ENCODE data around the gene PCIF1.

PCIF1 gene

DNA sequence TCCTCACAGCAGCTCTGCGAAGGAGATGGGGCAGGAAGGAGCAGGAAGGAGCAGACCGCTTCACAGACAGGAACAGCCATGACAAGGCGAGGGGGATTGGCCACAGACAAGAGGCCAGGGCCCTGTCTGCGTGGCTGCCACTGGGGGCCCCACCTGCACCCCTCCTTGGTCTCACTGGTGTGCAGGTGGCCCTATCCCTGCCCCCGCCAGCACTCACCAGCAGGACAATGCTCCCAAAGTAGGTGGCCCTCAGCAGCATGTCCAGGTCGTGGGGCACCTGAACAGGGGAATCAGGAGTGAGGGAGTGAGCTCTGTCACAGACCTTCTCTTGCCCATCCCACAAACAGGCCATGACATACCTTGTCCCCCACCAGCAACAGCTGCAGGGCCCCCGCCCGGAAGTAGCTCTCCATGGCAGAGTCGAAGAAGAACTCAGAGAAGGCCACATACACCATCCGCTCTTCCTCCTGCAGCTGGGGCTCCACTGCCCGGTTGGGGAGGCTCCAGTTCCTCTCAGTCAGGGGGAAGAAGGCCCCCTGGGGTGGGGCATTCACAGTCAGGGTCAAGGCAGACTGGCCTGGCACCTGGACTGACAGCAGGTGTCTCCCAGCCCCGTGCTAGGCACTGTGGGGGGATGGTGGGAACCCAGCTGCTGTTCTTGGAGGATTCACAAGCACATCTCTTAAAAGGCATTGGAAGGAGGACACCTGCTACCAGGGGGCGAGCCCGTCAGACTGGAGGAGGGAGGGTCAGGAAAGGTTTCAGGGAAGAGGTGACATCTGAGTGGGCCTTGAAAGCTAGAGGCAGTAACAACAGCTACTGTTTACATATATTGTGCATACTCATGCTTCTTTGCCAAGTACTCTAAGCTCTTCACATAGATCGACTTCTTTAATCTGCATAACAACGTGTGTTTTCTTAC is 29.6 kb upstream of the PCIF1 start:
- no peak for DNase-seq (ENCODE audit: low spot score)

DNA sequence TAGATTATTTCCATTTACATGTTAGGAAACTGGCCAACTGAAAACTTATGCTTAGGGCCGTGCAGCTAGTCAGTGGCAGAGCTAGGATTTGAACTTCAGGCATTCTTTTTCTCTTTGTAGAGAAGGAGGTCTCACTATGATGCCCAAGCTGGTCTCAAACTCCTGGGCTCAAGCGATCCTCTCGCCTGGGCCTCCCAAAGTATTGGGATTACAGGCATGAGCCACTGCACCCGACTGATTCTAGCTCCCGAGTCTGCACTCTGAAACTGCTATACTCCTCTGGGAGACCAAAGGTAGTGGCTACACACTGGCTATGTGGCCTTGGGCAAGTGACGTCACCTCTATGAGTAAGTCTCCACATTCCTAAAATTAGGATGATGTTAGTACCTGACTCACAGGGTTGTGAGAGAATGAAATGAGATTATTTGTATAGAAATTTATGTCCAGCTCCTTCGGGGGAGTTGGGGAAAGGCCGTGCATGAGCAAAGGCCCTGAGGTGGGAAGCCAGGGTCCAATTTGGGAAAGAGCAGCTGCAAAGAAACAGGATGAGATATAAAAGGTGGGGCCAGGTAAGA is 28.9 kb upstream of the PCIF1 start:
- no peak for DNase-seq (ENCODE audit: low spot score)

DNA sequence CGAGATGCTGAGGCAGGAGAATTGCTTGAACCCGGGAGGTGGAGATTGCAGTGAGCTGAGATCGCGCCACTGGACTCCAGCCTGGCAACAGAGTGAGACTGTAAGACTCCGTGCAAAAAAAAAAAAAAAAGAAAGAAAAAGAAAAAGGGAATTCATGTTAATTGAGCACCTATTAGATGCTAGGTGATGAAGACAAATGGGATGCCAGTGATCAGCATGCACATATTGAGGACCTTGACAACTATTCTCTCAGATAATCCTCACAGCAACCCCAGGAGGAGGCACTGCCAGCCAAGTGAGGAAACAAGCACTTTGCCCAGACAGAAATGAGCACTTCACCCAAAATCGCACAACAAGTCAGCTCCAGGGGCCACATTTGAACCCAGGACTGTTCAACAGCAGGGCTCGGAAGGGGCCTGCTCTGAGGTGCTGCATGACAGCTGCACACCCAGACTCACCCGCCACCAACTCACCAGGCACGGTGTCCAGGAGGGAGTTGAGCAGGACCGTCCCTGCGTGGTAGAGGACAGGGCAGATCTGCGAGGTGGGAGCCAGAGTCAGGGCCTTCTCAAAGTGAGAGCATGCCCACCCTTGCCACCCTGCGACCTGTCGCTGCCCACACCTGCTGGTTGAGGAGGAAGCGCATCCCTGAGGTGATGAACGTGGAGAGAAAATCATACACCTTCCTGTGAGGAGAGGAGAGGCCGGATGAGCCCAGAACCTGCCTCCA is 27.1 kb upstream of the PCIF1 start:
- DNase-seq (ENCODE audit: low spot score), result no peak

DNA sequence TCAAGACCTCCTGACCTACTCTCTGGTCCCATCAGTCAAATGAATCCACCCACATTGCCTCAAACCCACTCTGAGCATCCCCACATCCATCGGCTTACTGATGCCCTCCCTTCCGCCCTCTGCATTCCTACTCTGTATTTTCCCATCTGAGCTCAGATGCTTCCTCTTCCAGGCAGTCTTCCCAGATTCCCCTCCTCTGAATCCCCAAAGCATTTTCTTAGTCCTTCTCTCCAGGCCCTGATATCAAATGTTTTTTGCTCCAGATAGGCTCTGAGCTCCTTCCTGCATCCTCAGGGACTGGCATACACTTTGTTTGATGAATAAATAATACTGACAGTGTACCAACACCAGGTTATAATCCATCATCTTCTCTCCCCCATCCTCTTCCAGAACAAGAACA is 26.4 kb upstream of the PCIF1 start:
- no peak for DNase-seq (ENCODE audit: low spot score)

DNA sequence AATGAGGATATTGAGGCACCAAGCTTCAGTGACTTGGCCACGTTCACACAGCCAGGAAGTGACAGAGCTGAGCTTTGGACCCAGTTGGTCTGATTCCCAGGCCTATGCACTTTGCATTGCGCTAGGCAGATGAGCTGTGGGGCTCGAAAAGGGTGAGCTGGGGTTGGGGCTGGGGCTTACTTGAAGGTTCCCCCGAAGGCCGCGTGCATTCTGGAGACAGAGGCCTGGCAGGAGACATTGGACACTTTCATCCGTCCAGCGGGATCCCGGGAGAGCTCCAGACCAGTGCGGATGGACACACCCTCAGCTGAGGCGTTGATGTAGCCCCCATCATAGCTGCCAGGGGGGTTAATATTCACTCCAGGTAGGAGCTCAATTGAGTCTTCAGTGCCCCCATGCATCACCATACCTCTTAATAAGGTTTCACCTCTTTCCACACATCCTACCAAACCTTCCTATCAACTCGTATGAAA is 25.1 kb upstream of the PCIF1 start:
- no peak for DNase-seq (ENCODE audit: low spot score)

DNA sequence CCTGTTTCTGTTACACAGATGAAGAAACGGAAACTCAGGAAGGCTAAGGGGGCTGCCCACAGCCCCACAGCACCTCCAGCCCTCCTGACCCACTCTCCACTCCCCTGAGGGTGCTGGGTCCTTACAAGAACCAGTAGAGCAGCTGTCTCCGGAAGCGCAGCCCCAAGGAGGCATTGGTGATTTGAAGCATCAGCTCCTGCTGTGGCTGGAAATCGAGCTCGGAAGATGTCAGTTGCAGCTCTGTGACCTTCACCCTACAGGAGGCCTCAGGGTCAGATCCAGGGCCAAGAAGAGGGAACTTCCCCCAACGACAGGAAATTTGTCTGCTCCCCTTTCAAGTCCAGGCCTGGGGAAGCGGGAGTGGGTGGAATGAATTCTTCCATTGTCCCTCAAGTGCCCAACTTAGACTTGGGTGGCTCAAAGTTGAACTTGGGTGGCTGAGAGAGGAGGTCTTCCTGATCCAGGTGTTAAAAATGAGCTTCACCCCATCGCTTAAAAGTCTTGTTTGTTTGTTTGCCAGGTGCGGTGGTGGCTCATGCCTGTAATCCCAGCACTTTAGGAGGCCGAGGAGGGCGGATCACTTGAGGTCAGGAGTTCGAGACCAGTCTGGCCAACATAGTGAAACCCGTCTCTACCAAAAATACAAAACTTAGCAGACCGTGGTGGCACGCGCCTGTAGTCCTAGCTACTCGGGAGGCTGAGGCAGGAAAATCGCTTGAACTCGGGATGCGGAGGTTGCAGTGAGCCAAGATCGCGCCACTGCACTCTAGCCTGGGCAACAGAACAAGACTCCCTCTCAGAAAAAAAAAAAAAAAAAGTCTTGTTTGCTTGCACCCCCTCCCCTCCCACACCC is 24.4 kb upstream of the PCIF1 start:
- no peak for DNase-seq (ENCODE audit: low spot score)

DNA sequence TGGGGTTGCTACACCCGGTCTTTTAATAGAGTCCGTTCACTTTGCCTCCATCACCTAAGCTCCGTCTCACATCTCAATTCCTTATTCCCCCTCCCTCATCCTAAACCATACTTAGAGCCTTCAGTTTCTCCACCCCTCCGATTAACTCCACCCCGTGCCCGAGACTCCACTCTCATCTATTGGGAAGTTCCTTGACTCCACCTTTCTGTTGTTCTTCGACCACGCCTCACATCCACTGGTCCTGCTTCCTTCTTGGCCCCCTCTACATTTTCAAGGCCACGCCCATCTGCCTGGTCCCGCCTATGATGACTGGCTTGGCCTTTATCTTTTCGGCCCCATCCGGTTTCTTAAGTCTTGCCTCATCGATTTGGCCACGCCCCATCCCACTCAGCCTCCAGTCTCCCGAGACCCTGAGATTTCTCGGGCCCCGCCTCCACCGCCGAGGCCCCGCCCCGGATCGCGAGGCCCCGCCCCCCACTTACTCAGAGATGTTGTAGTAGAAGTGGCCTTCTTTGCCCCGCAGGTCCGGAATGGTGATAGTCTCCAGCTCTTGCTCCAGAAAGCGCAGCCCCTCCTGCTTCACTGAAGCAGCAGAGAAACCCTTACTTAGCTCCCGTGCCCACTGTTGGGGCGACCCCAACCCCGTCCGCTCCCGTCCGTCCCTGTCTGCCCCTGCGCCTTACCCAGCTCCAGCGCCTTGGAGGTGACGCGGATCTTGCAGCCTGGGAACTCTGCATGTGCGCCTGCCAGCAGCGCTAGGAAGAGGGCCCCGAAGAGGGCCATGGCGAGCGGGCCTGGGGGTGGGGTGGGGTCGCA is 23.6 kb upstream of the PCIF1 start:
- DNase-seq (ENCODE audit: low spot score), result peak; percentile 98

DNA sequence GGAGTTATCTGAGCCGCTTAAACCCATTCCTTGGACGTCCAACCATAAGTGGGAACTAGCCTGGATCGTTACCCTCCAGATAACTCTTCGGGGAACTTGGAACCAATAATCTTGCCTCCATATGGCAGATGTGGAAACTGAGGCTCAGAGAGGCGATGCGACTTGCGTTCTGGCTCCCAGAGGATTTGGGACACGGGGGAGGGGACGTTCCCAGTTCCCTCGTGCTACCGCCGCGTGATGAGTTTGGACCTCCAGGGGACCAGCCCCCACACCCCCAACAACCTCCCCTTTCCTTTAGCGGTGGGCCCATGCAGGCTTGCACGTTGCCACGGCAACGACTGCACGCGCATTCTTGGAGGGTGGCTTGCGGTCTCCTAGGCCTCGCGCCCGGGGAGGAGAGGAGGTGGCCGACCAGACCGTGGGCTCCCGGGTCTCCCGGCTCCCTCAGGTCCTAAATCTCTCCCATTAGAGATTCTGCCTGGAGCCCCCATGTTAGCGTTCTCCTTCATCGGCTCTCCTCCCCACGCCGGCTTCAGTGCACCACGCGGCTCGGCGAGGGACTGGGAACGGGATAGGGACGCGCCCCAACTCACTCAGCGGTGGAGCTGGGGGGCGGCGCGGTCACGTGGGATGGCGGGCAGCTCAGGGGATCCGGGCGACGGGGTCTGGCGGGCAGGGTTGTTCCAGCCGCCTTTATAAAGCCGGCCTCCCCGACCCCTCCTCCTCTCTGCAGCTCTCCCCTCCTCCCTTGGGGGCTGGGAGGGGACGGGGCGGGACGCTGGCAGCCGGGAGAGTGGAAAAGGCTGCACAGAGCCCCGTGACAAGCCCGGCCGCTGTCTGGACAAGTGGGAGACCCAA is 22.8 kb upstream of the PCIF1 start, which contains the start of gene PLTP:
PLTP (minus strand) TSS at position 670 of the 858 bp plus-strand sequence. CDS start 703 bp downstream, outside the sequence.
- no peak for DNase-seq (ENCODE audit: low spot score)

DNA sequence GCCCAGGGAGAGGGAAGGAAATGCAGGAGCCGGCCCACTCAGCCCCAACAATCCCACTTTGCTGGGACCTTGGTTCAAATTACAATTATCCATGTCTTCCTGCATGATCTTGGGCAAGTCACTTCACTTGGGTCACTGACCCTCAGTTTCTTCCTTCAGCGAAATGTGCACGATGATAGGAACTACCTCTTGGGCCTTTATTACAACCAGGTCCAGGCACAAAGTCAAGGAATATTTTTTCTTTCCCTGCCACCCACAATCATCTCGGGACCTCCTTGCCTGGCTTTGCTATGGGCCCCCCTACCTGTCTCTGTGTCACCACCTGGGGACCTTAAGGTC is 22.2 kb upstream of the PCIF1 start:
- no peak for DNase-seq (ENCODE audit: low spot score)

DNA sequence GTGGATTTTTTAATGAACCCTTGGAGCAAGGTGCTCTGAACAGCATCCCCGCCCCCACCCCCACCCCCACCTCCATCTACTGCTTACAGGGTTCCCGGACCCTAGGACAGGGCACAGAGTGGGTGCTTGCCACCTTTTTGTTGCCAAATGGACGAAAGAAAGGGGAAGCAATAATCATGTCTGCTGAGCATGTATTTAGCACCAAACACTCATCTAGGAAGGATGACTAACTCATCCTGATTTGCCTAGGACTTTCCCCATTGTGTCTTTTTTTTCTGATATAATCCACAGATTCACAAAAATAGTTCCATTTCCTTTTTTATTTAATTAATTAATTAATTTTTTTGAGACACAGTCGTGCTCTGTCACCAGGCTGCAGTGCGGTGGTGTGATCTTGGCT is 21.4 kb upstream of the PCIF1 start:
- peak; percentile 62 for DNase-seq (ENCODE audit: low spot score)

DNA sequence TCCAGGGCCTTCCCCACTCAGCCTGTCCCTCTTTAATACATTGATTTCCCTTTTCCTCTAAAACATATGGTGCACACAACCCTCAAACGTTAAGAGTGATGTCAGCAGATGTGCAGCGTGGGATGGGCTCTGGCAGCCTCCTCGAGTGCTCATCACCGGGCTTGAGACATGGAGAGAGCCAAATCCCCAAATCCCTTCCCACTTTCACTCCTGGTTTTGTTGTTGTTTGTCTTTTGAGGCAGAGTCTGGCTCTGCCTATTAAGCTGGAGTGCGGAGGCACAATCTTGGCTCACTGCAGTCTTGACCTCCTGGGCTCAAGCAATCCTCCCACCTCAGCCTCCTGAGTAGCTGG is 16.7 kb upstream of the PCIF1 start:
- DNase-seq (ENCODE audit: low spot score), result no peak

DNA sequence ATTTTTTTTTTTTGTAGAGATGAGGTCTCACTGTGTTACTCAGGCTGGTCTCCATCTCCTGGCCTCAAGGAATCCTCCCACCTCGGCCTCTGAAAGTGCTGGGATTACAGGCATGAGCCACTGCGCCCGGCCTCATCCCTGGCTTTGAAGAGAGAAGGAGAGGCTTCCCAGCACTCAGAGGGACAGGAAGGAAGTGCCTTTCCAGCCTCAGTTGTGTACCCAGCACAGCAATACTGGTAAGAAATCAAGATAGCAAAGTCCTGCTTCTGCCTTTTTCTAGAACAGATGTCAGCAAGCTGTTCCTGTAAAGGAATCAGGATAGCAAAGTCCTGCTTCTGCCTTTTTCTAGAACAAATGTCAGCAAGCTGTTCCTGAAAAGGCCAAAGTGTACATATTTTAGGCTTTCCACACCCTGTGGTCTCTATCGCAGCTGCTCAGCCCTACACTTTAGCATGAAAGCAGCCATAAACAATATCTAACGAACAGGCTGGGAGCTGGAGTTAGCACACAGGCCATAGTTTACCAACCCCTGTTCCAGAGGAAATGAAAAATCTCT is 16.2 kb upstream of the PCIF1 start:
- no peak for DNase-seq (ENCODE audit: low spot score)

DNA sequence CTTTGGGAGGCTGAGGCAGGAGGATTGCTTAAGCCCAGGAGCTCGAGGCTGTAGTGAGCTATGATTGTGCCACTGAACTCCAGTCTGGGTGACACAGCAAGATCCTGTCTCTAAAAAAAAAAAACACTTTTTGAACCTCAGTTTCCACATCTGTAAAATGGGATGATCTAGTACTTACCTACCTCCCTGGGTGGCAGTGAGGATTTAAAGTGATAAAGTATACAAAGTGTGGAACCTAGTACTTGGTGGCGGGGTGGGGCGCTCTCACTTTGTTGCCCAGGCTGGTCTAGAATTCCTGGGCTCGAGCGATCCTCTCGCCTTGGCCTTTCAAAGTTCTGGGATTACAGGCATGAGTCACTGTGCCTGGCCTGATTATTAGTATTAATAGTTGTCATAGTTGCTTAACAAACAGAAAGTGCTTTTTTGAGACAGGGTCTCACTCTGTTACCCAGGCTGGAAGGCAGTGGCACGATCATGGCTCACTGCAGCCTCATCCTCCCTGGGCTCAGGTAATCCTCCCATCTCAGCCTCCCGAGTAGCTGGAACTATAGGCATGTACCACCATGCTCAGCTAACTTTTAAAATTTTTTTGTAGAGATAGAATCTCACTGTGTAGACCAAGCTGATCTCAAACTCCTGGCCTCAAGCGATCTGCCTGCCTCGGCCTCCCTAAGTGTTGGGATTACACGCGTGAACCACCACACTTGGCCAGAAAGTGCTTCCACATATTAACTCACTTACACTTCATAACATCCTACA is 15.5 kb upstream of the PCIF1 start:
- DNase-seq (ENCODE audit: low spot score), result no peak

DNA sequence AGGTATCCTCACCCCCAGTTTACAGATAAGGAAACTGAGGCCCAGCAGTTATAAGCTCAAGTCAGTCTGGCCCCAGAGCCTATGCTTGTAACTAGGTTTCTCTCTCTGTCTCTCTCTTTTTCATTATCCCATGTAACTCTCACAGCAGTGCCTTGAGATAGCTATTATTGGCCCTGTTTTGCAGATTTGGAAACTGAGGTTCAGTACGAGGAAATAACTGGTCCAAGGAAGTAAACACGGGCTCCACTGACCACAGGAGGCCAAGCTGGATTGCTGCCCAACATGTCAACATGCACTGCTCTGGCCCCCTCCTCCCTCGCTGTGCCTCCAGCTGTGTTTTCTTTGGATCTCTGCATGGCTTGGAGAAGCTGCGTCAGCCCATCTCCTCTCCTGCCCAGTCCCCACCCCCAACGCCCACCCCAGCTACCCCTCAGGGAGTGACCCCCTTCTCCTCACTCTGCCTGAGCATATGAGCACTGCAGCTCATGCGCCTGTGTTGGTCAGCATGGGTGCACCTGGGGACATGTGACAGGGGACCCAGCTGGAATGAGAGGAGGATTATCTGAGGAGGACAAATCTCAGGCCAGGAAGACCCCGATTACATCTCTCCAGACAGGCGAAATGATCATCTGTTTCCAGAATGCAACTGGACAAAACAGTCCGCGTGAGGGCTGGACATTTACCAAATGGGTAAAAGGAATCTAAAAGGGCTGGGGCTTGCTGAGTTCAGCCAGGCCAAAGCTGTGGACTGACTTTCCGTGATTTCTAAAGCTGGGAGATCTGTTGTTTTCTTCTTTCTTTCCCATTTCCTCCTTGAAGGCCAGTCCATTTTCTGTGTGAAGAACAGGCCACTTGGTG is 14.7 kb upstream of the PCIF1 start:
- no peak for DNase-seq (ENCODE audit: low spot score)

DNA sequence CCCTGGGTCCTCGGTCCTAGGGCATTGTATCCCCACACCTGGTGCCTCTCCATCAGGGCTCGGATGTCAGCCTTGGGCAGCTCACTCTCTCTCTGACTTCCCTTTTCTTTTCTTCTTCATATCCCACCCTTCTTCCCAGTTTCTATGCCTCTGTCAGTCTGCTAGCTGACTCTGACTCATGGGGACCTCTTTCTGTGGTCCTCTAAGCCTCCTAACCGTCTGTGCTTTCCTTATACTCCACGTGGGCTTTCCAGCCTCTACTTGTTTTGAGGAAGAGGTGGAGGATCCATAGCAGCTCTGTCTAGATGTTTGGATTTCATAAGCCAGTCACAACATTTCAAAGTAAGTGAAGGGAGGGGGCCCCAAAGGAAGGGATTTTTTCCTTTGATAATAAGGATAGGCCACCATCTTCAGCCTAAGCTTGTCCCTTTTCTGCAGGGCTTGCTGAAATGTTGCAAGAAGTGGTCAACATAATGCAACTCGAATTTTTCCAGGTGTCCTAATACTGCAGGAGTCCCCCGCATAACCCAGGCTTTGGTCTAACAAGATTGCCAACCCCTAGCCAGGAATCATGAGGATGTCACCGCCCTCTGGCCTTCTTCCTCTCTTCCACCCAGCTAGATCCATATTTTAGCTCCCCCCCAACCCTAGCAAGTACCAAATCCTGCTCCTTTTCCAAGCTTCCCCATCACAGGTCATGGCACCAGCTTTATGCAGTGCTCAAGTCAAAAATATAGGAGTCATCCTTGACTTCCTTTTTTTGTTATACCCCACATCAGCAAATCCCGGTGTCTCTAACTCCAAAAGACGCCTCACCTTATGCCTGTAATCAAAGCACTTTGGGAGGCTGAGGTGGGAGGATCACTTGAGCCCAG is 13.8 kb upstream of the PCIF1 start:
- DNase-seq (ENCODE audit: low spot score), result no peak

DNA sequence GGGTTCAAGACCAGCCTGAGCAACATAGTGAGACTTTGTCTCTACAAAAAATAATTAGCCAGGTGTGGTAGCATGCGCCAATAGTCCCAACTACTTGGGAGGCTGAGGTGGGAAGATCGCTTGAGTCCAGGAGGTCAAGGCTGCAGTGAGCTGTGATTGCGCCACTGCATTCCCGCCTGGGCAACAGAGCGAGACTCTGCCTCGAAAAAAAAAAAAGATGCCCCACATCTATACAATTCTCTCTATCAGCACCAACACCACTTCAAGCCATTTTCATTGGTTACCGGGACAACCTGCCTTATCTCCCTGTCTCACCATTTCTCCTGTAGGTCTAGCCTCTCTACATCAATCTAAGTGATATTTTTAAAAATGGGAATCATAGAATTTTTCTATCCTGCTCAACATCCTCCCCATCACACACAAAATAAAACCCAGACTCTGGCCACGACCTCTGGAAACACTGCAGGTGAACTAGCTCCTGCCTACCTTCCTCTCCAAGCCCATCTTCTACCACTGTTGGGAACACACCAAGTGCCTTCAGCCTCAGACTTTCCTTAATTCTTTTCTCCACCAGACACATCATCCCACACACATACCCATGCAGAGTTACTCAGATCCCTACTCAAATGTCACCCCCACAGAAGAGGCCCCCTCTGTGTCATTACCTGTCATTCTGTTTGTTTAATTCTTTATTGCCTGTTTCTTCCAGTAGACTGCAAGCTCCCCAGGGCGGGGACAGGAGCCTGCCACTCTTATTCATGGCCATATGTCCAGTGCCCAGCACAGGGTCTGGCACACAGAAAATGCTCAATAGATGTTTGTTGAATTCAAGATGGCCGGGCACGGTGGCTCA is 12.9 kb upstream of the PCIF1 start:
- DNase-seq (ENCODE audit: low spot score), result no peak

Measured in kidney capillary endothelial cell (primary cell).